ENCODE results near the gene FGF19.

The FGF19 gene

GRCh38 chr11:69703768-69704507 is at the start of gene FGF19:
TSS of gene FGF19 (minus strand) at chr11:69704022. CDS start at chr11:69703876, 146 bp downstream.
- no peak for DNase-seq (ENCODE audit: low read depth)

GRCh38 chr11:69752890-69753289 is 49.1 kb upstream of the FGF19 start:
- DNase-seq (ENCODE audit: low read depth): no peak

DNA sequence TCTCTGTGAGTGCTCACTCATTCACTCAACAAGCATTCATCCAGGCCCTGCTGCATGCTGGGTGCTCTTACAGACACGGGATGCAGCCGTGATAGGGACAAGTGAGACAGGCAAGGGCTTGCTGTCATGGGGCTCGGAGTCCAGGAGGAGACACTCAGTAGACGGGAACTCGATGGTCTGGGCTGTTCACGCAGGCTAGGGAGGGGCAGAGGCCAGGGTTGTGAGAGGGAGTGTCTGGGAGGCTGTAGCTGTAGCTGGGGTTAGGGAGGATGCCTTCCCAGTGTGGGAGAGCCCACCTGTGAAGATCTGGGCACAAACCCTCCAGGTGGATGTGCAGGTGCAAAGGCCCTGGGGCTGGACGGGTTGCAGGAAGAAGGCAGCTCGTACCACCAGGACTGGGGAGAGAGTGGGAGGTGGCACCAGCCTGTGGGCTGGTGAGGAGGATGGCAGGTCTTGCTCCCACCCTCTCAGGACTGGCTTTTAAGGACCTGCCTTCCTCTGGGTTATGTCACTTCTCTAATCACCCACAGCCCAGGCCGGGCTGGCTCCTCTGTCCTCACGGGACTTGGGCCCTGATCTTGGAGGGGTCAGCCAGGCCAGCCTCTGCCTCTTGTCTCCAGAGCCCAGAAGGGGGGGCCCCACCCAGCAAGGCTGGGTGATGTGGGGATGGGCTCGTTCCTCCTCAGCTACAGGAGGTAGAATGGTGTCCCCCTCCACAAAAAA is 47.2 kb upstream of the FGF19 start:
- no peak for DNase-seq (ENCODE audit: low read depth)

GRCh38 chr11:69750108-69750850 is 46.5 kb upstream of the FGF19 start:
- DNase-seq (ENCODE audit: low read depth): no peak

DNA sequence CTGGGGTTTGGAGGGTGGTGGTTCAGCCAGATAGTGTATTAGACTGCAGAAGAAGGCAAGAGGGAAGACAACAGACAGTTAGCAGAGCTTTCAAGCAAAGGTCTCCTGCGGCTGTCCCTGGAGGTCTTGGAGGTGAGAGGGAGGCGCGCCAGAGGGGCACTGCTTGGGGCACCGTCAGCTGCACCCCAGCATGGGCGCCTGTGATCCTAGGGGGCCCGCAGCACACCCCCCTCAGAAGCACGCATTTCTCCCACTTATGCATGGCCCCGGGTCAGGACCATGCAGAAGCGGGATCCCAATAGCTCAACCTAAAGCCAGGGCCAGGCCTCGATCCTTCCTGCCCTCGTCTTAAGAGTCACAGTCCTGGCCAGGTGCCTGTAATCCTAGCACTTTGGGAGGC is 44.8 kb upstream of the FGF19 start:
- no peak for DNase-seq (ENCODE audit: low read depth)

DNA sequence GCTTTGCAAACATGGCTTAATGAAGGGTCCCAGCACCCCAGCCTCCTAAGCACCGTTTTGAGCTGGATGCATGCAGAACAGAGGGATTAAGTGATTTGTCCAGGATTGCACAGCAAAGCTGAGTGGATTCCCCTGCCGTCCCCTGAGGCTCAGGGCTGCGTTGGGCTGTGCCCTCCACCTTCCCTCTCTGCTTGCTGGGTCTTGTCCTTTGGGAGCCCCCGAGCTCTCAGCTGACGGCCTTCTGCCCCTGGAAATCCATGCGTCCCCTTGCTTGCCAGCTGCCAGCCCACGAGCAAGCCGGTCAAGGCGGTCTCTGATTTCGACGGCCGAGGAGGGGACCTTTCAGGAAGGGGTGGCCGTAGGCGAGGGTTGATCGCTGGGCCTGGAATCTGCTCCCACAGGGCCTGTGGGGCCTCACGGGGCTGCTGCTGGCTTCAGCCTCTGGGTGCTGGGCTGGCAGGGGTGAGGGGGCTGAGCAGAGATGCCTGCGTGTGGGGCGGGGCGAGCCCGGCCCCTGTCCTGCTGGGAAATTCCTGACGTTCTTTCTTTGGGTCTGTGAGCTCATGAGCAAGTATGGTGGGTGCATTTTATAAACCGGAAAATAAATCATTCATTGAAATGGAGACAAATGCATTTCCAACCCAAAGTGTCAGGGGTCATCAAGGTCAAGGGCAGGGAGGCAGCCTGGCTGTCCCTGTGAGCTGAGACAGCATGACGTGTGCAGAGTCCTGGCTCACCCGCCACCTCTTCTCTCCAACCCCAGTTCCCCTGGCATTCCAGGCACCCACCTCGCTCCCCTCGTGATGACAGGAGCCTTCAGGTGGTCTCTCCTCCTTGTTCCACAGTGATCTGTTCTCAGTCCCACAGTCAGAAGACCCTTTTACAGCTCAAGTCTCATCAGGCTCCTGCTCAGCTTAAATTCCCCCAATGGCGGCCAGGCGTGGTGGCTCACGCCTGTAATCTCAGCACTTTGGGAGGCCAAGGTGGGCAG is 43.2 kb upstream of the FGF19 start:
- DNase-seq (ENCODE audit: low read depth): no peak

DNA sequence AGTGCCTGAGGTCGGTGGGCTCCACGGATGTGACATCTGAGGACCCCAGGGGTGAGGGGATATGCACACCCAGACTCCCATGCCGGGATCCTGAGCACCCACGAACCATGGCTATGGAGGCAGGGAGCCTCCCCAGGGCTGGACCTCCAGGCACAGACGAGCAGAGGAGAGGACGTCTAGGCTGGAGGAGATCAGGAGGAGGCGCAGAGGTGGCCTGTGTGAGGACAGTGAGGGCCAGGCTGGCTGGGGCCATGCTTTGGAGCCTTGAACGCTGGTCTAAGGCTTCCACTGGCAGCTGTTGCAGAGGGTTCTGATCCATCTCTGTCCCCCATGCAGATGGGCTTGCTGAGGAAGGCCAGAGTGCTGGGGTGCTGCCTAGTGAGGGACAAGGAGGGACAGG is 42.3 kb upstream of the FGF19 start:
- no peak for DNase-seq (ENCODE audit: low read depth)

DNA sequence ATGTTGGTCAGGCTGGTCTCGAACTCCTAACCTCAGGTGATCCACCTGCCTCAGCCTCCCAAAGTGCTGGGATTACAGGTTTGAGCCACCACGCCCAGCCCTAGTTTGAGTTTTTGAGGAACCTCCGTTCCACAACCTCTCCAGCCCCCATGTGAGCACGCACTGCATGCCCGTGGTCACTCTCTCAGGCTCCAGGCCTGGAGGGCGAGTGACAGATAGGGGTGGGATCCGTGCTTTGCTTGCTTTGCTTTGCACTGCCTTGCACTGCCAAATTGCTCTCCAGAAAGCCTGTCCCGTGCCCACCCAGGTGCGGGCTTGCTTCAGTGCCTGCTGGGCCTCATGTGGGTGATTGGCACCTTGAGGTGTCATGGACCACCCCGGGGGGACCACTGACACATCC is 41.4 kb upstream of the FGF19 start:
- no peak for DNase-seq (ENCODE audit: low read depth)

DNA sequence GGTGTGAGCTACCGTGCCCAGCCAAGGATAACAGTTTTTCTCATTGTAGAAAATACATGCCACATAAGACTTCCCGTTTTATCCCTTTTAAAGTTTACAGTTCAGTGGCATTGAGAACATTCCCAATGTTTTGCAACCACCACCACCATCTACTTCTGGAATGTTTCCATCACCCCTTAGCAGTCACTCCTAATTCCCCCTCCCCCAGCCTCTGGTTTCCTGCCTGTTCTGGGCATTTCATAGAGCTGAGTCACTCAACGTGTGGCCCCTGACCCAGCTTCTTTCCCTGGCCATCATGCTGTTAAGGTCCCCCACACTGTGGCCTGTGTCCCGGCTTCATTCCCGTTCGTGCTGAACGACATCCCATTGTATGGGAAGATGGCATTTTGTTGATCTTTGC is 40.6 kb upstream of the FGF19 start:
- DNase-seq (ENCODE audit: low read depth): peak; percentile 41

DNA sequence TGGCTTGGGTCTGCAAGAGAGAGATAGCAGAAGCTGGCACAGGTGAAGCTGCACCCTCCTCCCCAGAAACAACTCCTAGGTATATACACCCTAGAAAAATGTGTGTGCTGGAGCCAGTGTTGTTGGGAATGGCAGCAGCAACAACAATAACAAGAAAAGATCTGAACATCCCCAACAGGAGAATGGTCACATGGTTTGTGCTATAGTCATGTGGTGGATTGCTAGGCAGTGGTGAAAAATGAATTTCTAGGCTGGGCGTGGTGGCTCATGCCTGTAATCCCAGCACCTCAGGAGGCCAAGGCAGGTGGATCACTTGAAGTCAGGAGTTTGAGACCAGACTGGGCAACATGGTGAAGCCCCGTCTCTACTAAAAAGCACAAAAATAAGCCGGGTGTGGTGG is 31.0 kb upstream of the FGF19 start:
- no peak for DNase-seq (ENCODE audit: low read depth)

DNA sequence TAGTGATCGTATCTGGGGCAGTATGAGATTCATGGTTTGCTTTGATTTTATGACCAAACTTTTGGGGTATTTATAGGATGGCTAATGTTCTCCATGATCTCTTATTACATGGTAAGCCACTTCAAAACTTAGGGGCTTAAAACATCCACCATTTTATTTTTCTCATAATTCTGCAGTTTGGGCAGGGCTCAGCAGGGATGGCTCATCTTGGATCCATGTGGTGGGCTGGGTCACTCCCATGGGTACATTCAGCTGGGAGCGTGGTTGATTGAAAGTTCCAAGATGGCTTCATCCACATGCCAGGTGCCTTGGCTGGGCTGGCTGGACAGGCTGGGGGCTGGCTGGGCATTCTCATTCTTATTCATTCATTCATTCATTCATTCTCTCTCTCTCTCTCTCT is 30.5 kb upstream of the FGF19 start:
- DNase-seq (ENCODE audit: low read depth): no peak

DNA sequence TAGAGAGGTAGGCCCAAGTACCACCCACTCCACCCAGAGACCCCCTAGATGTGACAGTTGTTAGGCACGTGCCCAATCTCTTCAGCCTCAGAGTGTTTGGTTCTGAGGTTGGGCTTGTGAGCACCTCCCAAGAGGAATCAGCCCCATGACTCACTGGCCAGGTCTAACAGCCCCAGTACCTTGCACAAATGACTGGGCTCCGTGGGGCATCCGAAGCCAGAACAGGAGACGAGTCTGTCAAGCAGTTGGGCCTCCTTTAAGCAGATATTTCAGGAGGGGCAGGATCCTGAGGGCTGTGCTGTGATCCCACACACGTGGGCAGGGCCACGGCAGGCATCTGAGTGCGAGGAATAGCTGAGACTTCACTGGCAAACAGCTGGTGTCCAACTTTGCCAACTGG is 29.1 kb upstream of the FGF19 start:
- DNase-seq (ENCODE audit: low read depth): no peak

GRCh38 chr11:69731110-69731509 is 27.3 kb upstream of the FGF19 start:
- no peak for DNase-seq (ENCODE audit: low read depth)

DNA sequence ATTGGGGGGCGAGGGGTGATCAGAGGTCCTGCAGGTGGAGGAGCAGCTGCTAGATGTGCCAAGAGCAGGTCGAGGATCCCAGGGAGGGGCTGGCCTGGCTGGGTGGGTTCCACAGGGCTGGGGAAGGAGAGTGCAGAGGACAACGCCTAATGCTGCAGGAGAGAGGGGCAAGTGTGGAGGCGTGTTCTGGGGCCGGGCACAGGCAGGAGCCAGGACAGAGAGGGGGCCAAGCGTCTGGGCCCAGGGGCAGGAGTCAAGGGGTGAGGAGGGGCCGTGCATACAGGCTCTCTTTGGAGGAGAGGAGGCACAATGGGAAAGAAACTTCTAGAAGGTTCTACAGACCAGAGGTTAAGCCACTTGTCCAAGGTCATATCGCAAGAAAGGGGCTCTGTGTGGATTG is 26.7 kb upstream of the FGF19 start:
- DNase-seq (ENCODE audit: low read depth): no peak

- DNase-seq (ENCODE audit: low read depth): no peak
Measured at GRCh38 chr11:69729252-69729651, 25.4 kb upstream of the FGF19 start.

- DNase-seq (ENCODE audit: low read depth): no peak
Measured at GRCh38 chr11:69727266-69727665, 23.4 kb upstream of the FGF19 start.

GRCh38 chr11:69726481-69726880 is 22.7 kb upstream of the FGF19 start:
- DNase-seq (ENCODE audit: low read depth): no peak

DNA sequence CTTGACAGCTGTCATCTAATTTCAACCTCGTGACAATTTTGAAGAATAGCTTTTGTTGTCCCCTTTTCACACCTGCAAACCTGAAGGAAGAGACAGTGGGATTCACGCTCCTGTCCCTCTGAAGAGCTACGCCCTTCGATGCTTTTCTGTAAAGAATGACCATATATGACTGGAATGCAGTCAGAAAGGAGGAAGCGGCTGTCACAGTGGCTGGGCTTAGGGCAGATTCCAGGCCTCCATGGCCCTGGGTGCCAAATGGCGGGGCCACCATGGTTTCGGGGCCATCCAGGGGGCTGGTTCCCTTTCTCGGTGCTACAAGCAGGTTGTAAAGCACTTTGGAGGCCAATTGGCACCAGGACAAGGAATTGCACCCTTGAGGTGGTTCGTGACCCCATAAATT is 22.2 kb upstream of the FGF19 start:
- DNase-seq (ENCODE audit: low read depth): no peak

DNA sequence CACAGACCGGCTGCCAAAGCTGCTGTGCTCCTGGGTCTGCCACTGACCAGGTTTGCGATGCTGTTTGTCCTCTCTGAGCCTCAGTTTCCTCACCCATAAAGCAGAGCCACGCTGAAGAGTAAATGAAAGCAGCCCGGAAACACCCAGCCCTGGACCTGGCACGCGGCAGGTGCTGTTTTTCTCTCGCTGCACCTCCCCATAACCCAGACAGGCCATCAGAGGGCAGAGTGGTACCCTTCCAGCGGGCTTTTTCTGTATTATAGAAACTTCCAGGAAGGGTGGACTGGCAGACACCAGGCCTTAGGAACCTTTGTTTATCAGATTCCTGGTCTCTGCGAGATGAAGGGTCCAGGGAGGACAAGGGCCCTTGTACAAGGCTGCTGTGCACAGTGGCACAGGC is 17.9 kb upstream of the FGF19 start:
- no peak for DNase-seq (ENCODE audit: low read depth)

- no peak for DNase-seq (ENCODE audit: low read depth)
Measured at GRCh38 chr11:69721106-69721505, 17.3 kb upstream of the FGF19 start.

GRCh38 chr11:69718912-69719311 is 15.1 kb upstream of the FGF19 start:
- DNase-seq (ENCODE audit: low read depth): no peak

DNA sequence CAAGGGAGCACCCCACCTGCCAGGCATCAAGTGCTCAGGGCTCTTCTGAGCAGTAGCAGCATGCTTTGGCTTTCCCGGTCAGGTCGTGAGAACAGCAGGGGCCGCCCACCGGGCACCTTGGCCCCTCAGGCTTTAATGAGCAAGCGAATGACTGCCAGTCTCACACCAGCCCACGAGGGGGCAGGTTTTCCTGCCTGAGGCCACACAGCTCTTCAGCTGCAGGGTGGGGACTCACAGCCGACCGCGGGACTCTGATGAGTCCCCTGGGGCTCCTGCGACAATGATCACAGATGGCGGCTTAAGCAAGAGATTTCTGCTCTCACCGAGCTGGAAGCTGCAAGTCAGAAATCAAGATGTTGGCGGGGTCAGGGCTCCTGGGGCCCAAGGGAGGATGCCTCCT is 14.3 kb upstream of the FGF19 start:
- no peak for DNase-seq (ENCODE audit: low read depth)
